Femur (tissue), 1 donor: ENCODE measurements around the gene PUSL1.

Source experiments
- DNase-seq: peaks from one replicate; pipeline ENCODE4 v3.0.0-alpha.2; 2017

PUSL1 gene

GRCh38 chr1:1354271-1355247, 46.2 kb downstream of the PUSL1 start:
- DNase-seq, result no peak

- DNase-seq, result peak; percentile 40
Measured at GRCh38 chr1:1355416-1355815, 47.0 kb downstream of the PUSL1 start.

- DNase-seq, result peak; percentile 24
Measured at GRCh38 chr1:1356166-1356795, 47.9 kb downstream of the PUSL1 start.

- DNase-seq, result peak; percentile 31
Measured at GRCh38 chr1:1356796-1357401, 48.5 kb downstream of the PUSL1 start.

GRCh38 chr1:1357871-1358432, 49.6 kb downstream of the PUSL1 start:
- peak; percentile 49 for DNase-seq

- DNase-seq, result peak; percentile 94
Measured at GRCh38 chr1:1358433-1359271, 50.3 kb downstream of the PUSL1 start, which contains the start of gene MXRA8. Gene MXRA8 (minus strand): TSS chr1:1358555. CDS start chr1:1358504, 51 bp downstream.

- peak; percentile 80 for DNase-seq
Measured at GRCh38 chr1:1359308-1359663, 50.9 kb downstream of the PUSL1 start.

- DNase-seq, result peak; percentile 90
Measured at GRCh38 chr1:1359664-1360468, 51.5 kb downstream of the PUSL1 start.

- peak; percentile 89 for DNase-seq
Measured at GRCh38 chr1:1360506-1361169, 52.2 kb downstream of the PUSL1 start.
